HL-60 (cell line): ENCODE results near the gene SLC23A3.

ENCODE experiments used
- DNase-seq, 2 experiments: peaks; one replicate each; pipeline ENCODE4 v3.0.0-alpha.2; 2010 to 2020; ENCODE audit warnings: low read depth in 1 of 2, low spot score in 1 of 2
- H3K27ac ChIP-seq: fragments of 250-450 bp; sonication (Bioruptor Pico); replicated peaks from 2 replicates; pipeline ENCODE4 v1.5.1; 2020; ENCODE audit warnings: mild to moderate bottlenecking, moderate library complexity
- H3K27me3 ChIP-seq: fragments of 250-450 bp; sonication (Bioruptor Pico); 2 replicates; pipeline ENCODE4 v1.5.1; 2021; ENCODE audit warnings: mild to moderate bottlenecking, moderate library complexity; ENCODE audit not compliant: insufficient read depth, poor library complexity, severe bottlenecking
- H3K4me3 ChIP-seq: replicated peaks from 2 replicates; pipeline ENCODE4 v1.5.1; 2011; ENCODE audit warnings: mild to moderate bottlenecking, control low read depth, low read length; ENCODE audit not compliant: insufficient read depth
- CTCF ChIP-seq: IDR thresholded peaks from one replicate; pipeline ENCODE4 v1.5.1; 2011; ENCODE audit warnings: low read length, control low read depth, inconsistent platforms; ENCODE audit not compliant: insufficient read depth
- GABPA ChIP-seq: IDR thresholded peaks from 2 replicates; pipeline ENCODE4 v1.6.1; 2012; ENCODE audit warnings: low read depth
- POLR2AphosphoS5 ChIP-seq: IDR thresholded peaks from 2 replicates; pipeline ENCODE4 v1.6.1; 2012; ENCODE audit warnings: low read depth
- SPI1 ChIP-seq: IDR thresholded peaks from 2 replicates; pipeline ENCODE4 v1.6.1; 2012; ENCODE audit warnings: low read depth, mild to moderate bottlenecking, borderline replicate concordance
- TF ChIP-seq, protein P1 (sequence below): IDR thresholded peaks from 2 replicates; pipeline ENCODE4 v1.6.1; 2012; ENCODE audit warnings: low read depth; ENCODE audit not compliant: insufficient replicate concordance

The SLC23A3 gene

DNA sequence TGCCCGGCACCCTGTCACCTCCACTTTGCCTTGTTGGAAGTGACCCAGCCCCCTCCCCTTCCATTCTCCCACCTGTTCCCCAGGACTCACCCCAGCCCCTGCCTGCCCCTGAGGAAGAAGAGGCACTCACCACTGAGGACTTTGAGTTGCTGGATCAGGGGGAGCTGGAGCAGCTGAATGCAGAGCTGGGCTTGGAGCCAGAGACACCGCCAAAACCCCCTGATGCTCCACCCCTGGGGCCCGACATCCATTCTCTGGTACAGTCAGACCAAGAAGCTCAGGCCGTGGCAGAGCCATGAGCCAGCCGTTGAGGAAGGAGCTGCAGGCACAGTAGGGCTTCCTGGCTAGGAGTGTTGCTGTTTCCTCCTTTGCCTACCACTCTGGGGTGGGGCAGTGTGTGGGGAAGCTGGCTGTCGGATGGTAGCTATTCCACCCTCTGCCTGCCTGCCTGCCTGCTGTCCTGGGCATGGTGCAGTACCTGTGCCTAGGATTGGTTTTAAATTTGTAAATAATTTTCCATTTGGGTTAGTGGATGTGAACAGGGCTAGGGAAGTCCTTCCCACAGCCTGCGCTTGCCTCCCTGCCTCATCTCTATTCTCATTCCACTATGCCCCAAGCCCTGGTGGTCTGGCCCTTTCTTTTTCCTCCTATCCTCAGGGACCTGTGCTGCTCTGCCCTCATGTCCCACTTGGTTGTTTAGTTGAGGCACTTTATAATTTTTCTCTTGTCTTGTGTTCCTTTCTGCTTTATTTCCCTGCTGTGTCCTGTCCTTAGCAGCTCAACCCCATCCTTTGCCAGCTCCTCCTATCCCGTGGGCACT is 12.7 kb upstream of the SLC23A3 start:
- Histone ChIP-seq H3K4me3 (no peak overlapping the region), H3K27ac (no peak overlapping the region), H3K27me3 (no peaks in the 10 kb centered on the region)
- DNase-seq, result peak in 1 of 2 experiments; percentile 74
- no peak for TF ChIP-seq POLR2AphosphoS5
- TF ChIP-seq, protein P1, sequence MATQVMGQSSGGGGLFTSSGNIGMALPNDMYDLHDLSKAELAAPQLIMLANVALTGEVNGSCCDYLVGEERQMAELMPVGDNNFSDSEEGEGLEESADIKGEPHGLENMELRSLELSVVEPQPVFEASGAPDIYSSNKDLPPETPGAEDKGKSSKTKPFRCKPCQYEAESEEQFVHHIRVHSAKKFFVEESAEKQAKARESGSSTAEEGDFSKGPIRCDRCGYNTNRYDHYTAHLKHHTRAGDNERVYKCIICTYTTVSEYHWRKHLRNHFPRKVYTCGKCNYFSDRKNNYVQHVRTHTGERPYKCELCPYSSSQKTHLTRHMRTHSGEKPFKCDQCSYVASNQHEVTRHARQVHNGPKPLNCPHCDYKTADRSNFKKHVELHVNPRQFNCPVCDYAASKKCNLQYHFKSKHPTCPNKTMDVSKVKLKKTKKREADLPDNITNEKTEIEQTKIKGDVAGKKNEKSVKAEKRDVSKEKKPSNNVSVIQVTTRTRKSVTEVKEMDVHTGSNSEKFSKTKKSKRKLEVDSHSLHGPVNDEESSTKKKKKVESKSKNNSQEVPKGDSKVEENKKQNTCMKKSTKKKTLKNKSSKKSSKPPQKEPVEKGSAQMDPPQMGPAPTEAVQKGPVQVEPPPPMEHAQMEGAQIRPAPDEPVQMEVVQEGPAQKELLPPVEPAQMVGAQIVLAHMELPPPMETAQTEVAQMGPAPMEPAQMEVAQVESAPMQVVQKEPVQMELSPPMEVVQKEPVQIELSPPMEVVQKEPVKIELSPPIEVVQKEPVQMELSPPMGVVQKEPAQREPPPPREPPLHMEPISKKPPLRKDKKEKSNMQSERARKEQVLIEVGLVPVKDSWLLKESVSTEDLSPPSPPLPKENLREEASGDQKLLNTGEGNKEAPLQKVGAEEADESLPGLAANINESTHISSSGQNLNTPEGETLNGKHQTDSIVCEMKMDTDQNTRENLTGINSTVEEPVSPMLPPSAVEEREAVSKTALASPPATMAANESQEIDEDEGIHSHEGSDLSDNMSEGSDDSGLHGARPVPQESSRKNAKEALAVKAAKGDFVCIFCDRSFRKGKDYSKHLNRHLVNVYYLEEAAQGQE, result no peak

GRCh38 chr2:219181531-219181930 is 11.7 kb upstream of the SLC23A3 start:
- Histone ChIP-seq H3K27ac (no peak overlapping the region), H3K27me3 (no peaks in the 10 kb centered on the region), H3K4me3 (no peak overlapping the region)
- no peak for TF ChIP-seq SPI1
- no peak for TF ChIP-seq POLR2AphosphoS5
- TF ChIP-seq, protein P1, result no peak
- TF ChIP-seq CTCF, result no peak
- TF ChIP-seq GABPA, result no peak
- DNase-seq, result no peak

GRCh38 chr2:219180961-219181360 is 11.1 kb upstream of the SLC23A3 start:
- H3K4me3 ChIP-seq, result no peak overlapping the region
- no peaks in the 10 kb centered on the region for H3K27me3 ChIP-seq
- no peak for TF ChIP-seq GABPA
- TF ChIP-seq SPI1, result no peak
- no peak for TF ChIP-seq POLR2AphosphoS5
- TF ChIP-seq, protein P1, result no peak
- TF ChIP-seq CTCF, result no peak
- H3K27ac ChIP-seq, result no peak overlapping the region
- no peak for DNase-seq
